ENCODE results near the gene SUPT6H.

The SUPT6H gene

DNA sequence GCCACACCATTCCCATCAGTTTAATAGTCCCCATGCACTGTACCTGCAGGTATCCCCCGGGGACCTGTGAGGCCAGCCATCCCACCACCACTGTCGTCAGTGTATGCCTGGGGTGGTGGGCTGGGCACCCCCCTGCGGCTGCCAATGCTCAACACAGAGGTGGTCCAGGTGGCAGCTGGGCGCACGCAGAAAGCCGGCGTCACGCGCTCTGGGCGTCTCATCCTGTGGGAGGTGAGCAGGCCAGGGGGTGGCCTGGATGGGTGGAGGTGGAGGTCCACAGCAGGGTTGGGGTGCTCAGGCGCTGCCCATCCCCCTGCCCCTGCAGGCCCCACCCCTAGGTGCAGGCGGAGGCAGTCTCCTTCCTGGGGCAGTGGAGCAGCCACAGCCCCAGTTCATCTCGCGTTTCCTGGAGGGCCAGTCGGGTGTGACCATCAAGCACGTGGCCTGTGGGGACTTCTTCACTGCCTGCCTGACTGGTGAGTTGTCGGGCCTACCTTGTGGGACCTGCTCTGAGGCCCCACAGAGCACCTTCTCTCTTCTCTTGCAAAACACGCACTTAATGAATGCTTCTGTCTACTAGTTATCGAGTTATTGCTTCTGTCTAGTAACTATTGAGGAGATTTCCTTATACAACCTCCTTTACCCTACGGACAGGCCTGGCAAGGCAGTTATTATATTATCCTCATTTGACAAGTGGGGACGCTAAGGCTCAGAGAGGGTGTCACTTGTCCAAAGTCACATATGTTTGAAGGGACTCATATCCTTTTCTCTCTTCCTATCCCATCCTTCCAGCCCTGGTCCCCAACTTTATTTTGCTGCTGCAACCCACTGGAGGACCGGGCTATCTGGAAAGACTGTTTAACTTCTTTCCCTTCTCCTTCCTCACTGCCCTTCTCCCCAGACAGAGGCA lies 76.0 kb downstream of the SUPT6H start:
- peak; percentile 42 to 79 for DNase-seq

DNA sequence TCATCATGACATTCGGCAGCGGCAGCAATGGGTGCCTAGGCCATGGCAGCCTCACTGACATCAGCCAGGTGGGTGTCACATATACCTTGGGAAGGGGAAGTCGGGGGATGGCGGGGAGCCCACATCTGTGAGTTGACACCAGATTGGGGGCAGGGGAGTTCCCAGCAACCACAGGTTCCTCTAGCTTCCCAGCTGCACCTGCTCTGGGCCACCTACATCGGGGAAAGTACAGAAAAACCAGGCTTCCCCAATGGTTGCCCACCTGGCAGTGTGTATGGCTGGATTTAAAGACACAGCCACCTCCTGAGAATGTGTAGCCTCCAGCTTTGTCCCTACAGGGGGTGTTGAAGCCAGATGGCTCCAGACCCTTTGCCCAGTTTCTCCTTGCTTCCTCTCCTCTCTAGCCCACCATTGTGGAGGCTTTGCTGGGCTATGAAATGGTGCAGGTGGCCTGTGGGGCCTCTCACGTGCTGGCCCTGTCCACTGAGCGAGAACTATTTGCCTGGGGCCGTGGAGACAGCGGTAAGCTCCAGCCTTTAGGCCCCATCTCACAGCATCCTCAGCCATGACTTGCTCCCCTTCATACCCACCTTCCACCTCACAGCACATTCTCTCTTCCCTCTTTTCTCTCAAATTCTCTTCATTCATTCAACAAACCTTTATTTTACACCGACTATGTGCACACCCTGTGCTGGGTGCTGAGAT lies 76.8 kb downstream of the SUPT6H start:
- DNase-seq: no peak

DNA sequence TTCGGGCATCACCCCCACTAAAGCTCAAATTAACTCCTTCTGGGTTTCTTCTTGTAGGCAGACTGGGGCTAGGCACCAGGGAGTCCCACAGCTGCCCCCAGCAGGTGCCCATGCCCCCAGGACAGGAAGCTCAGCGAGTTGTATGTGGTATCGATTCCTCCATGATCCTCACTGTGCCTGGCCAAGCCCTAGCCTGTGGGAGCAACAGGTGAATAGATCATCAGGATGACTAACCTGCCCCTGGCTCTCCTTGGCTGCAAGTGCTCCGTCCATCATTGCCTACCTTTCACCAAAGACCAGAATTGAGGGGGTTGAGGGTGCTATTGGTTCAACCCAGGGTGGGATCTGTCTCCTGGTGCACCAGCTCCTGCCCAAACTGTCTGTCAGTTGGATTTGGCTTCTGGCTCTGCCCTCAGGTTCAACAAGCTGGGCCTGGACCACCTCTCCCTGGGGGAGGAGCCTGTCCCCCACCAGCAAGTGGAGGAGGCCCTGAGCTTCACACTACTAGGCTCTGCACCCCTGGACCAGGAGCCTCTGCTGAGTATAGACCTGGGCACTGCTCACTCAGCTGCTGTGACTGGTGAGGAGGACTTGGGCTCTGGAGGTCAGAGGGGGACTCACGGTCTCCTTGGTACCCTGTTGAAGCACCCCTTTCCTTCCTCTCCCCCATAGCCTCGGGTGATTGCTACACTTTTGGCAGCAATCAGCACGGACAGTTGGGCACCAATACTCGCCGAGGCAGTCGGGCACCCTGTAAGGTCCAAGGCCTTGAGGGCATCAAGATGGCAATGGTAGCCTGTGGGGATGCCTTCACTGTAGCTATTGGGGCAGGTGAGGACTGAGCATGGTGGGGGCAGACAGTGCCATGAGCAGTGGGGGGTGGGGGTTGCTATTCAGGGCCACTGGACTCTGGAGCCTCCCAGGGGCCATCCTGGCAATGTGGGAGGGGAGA lies 78.7 kb downstream of the SUPT6H start:
- DNase-seq: no peak

DNA sequence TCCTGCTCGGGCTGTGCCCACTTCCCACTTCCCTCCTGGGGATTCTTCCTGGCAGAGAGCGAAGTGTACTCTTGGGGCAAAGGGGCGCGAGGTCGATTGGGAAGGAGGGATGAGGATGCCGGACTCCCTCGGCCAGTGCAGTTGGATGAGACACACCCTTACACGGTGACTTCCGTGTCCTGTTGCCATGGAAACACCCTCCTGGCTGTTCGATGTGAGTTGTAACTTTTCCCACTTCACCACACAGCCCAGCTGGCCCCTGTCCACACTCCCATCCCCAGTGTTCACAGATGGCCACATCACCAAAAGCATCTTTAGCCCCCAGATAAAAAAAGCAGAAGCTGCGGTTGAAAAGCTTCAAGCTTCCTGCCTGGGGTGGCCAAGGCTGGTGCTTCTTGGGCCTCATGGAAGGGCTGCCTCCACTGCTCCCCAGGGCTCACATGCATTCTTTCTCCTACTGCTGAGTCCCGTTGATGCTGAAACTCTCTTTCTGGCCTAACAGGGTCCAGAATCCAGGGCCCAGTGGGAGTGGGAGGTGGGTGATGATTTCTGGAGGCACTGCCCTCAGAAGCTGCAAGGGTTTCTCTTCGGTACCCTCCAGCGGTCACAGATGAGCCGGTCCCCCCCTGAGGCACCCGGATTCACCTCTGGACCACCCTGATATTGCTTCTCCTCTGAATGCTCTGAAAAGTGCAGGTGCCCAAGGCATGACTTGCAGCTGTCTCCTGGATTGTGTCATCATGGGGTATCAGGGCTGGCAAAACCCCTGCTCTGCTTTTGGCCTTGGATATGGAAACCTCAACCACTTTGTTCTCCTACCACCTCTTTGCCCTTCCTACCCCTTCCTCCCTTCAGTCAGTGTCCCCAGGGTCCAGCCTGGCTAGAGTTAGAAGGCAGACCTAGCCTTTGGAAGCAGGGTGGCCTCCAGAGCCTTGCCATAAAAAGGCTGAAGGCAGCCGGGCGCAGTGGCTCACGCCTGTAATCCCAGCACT lies 79.6 kb downstream of the SUPT6H start:
- no peak for DNase-seq

DNA sequence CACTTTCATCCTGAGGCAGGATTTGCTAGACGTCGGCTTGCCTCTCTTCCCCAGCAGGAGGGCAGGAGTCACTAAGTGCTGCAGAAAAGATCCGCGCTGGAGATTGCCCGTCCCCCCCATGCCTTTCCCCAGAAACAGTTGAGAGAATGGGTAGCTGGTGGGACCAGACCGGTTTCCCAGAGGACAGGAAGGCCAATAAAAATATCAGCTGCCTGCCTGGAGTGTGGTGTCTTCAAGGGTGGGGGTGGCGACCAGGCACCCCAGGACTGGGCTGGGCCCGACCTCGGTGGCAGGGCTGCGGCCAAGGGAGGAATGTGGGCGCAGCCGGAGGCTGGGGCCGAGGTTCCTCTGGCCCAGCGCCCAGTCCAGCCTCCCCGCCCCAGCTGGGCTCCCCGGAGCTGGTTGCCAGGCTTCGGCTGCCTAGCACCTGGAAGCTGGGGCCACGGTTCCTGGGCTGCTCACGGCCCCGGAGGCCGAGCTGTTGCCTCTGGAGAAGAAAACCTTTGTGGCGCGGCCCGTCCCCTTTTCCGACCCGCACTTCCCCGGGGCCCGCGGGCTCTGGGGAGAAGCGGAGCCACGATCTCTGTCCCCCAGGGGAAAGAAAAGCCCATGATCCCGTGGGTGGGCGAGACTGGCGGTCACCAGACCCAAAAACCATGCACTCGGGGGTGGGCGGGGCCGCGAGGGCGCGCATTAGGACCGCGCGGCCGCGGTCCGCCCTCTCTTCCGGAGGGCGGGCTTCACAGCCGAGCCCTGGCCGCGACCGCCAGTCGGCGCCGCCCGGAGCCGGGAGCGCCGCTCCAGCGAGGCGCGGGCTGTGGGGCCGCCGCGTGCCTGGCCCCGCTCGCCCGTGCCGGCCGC lies 81.5 kb downstream of the SUPT6H start, which contains the start of gene TRAF4:
Gene TRAF4, plus strand, starts transcription at position 769 of the 861 bp plus-strand sequence. CDS start 102 bp downstream, outside the sequence.
- peak; percentile 86 to 95 for DNase-seq

DNA sequence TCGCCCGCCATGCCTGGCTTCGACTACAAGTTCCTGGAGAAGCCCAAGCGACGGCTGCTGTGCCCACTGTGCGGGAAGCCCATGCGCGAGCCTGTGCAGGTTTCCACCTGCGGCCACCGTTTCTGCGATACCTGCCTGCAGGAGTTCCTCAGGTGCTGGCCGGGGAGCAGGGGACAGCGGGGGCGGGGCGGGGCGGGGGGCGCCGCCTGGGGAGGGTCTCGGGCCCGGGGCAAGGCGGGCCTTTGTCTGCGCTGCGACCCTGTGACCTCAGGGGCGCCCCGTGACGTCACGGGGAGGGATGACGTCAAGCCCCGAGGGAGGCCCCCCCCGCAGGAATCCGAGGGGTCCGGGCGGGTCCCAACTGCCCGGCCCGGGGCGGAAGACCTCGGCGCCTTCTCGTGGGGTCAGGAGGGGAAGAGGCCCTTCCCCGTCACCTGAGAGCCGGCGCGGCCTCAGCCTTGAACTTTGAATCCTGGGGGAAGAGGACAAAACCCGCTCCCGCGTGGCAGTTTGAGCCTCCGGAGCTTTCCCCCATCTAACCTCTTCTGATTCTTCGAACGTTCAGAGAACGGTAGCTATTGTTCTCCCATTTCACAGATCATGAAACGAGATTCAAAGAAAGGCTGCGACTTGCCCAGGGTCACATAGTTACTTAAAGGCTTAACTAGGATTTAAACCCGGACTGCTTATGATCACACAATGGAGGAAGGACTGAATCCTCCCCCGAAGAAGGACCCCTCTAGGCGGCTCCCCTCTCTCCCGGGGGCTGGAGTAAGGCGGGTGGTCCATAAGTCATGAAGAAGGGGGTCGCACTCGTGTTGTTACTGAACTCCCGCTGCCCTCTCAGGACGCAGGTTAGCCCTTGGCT lies 82.3 kb downstream of the SUPT6H start:
- DNase-seq: peak in 1 of 2 experiments; percentile 73

DNA sequence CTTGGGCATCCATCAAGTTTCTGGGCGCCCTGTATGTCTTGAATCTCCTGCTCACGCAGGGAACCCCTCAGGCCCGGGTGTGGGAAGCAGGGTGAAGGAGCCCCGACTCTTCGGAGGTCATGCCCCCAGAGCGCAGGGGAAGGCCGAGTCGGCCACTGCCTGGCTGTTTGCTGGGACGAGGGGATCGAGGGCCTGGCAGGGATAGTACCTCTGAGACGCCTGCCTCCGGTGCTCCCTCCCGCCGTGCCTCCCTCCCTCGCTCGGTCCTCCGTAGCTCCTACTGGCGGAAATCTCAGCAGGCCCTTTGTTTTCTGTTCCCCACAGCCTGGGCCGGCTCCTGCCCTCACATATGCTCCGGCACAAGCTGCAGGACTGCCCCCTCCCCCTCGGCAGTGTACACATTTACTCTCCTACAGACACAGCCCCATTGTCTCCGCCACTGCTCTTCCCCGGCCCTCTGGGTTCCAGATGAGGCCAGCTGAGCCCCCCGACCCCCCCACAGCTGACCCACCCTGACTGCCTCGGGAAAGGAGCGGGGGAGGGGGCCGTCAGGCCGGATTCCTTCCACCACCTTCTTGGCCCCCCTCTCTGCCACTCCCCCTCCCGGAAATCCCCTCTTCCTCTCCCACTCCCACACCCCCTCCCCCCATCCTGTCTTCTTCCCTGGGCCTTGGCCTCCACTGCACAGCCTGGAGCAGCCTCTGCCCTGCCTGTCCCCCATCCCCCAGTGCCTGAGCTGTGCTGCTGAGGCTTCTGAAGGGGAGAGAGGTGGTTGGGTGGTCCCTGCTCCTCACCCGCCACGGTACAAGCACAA lies 83.2 kb downstream of the SUPT6H start:
- DNase-seq: peak; percentile 88 to 96

DNA sequence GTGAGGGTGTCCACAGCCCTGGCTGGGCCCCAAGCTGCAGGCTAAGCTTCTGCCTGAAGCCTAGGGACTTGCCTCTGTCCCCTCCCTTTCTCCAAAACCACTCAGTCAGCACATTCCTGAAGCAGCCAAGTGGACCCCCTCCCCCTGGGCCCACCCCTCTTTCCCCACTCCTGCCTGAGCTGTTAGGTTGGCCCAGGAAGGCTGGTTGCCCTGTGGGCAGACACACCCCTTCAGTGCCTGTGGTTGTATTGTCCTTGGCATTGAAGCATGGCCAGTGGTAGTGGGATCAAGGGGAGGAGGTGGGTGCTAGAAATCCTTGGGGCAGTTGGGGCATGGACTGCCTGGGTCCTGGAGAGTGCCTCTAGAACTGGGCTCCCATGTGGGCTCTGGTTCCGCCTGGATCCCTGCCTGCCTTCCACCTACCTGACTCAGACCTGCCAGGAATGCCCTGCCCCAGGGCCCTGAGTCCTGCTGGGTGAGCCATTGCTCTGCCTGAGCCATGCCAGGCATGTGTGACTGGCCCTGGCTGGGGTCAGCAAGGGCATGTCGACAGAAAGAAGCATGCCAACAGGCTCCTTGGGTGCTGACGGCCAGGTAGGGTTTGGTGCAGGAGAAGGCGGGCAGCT lies 83.9 kb downstream of the SUPT6H start:
- DNase-seq: no peak

DNA sequence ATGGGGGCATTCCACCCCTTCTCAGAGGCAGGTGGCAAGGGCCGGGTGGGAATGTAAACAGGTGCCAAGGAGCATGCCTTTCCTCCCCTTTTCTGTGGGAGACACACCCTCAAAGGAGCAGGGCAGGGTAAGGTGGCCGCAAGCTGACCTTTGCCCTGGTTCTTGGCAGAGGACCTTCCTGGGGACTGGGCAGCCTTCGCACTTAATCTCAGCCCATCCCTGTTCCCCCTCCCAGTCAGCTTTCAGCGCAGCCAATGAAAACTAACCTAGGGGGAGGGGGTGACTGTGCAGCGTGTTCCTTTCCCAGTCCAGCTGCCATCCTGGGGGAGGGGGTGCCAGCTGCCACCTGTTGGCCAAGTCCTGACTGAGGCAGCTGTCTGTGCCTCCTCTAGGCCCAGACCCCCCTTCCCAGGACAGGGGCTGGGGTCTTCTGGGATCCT lies 84.6 kb downstream of the SUPT6H start:
- DNase-seq: peak in 1 of 2 experiments; percentile 60

DNA sequence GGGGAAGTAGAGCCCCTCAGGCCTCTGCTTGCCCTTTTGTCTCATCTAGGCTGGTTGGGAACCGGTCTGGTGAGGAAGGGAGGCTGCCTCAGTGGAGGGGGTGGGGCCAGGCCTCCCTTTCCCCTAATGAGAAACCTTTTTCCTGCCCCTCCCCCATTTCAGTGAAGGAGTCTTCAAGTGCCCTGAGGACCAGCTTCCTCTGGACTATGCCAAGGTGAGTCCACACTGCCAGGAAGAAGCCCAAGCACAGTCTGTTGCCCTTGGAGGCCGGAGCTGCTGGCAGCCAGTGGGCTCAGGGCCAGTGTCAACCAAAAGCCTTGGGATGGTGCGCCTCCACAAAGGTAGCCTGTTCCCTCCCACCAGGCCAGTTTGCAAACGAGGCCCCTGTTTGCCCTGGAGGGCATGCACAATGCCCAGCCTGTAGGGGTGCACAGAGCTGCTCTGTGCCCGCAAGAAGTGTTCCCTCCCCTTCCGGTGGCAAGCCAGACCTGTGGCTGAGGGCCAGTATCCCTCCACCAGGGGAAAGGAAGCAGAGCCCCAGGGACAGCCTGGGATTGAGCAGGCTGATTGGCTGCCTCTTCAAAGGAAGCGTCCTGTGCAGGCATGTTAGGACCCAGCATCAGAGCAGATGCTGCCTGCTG lies 85.2 kb downstream of the SUPT6H start:
- peak in 1 of 2 experiments; percentile 60 for DNase-seq

DNA sequence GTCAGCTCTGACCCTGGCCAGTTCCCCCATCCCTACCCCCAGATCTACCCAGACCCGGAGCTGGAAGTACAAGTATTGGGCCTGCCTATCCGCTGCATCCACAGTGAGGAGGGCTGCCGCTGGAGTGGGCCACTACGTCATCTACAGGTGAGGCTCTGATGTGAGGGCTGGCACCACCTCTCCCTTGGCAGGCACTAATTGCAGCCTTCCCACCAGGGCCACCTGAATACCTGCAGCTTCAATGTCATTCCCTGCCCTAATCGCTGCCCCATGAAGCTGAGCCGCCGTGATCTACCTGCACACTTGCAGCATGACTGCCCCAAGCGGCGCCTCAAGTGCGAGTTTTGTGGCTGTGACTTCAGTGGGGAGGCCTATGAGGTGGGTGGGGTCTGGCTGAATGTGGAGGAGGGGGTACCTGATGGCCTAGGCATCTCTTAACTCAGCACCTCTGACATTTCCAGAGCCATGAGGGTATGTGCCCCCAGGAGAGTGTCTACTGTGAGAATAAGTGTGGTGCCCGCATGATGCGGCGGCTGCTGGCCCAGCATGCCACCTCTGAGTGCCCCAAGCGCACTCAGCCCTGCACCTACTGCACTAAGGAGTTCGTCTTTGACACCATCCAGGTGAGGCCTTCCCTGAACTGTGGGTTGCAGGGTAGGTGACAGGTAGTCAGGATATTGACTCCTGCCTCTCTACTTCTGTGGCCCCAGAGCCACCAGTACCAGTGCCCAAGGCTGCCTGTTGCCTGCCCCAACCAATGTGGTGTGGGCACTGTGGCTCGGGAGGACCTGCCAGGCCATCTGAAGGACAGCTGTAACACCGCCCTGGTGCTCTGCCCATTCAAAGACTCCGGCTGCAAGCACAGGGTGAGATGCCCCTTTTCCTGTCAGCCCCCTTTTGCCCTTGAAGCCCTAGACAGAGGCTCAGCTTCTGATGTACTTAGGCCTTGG lies 86.1 kb downstream of the SUPT6H start:
- no peak for DNase-seq

DNA sequence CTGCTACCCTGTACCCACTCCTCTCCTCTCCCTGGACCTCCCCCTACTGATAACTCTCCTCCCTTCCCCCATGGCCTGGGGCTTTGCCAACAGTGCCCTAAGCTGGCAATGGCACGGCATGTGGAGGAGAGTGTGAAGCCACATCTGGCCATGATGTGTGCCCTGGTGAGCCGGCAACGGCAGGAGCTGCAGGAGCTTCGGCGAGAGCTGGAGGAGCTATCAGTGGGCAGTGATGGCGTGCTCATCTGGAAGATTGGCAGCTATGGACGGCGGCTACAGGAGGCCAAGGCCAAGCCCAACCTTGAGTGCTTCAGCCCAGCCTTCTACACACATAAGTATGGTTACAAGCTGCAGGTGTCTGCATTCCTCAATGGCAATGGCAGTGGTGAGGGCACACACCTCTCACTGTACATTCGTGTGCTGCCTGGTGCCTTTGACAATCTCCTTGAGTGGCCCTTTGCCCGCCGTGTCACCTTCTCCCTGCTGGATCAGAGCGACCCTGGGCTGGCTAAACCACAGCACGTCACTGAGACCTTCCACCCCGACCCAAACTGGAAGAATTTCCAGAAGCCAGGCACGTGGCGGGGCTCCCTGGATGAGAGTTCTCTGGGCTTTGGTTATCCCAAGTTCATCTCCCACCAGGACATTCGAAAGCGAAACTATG lies 87.0 kb downstream of the SUPT6H start:
- no peak for DNase-seq

DNA sequence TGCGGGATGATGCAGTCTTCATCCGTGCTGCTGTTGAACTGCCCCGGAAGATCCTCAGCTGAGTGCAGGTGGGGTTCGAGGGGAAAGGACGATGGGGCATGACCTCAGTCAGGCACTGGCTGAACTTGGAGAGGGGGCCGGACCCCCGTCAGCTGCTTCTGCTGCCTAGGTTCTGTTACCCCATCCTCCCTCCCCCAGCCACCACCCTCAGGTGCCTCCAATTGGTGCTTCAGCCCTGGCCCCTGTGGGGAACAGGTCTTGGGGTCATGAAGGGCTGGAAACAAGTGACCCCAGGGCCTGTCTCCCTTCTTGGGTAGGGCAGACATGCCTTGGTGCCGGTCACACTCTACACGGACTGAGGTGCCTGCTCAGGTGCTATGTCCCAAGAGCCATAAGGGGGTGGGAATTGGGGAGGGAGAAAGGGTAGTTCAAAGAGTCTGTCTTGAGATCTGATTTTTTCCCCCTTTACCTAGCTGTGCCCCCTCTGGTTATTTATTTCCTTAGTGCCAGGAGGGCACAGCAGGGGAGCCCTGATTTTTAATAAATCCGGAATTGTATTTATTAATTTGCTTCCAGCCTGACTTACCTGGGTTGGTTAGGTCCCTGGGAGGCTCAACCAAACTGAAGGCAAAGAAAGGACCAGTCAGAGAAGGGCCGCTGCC lies 87.6 kb downstream of the SUPT6H start:
- DNase-seq: no peak

DNA sequence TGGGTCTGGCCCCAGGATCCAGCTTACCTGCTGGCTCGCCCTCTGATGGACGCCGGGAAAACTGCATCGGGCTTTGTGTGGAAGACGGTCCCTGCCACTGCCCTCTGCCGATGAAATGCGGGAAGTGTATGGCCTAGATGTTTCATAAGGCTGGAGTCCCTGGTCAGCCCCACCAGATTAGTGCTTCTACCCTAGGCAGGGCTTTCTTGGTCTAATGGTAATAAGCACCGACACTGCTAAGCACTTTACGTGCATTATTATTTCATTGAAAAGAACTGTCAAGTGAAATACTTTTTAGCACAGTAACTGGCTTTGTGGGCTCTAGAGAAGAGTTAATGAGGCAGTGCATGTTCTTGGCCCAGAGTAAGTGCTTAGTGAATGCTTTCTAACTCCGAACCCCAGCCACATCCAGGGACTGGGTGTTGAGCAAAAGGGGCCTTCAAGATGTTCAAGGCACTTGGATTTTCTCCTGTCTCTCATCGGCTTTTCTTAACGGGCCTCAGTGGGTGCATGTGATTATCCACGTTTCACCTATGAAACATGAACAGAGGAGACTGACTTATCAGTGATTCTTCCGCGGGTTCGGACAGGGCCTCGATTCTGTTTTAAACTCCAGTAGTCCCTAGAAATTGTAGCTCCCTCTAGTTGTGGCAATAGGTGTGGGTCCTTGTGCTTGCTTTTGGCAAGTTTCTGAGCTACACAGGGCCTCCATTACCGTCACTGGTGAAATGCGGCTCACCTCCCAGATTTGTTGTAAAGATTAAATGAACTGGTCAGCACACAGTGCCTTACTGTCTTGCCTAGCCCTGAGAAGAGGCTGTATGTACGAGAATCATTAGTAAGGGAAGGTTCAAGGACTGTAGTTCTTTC lies 88.4 kb downstream of the SUPT6H start:
- DNase-seq: peak; percentile 91 to 98
